Adrenal gland (tissue), 5 donors: Measurements from ENCODE around the gene CPLX4.

Experiments used
- CTCF ChIP-seq, 6 experiments: fragments of 450-650 bp in 4 of 6; fragments of 200-600 bp in 2 of 6; sonication (generic) in 1 of 6; IDR thresholded peaks; 1 replicate in 5 of 6; 2 replicates in 1 of 6; pipeline versions ENCODE4 v1.5.1 to v1.8.0; 2016 to 2021; ENCODE audit warnings: antibody characterized with exemption in 6 of 6, mild to moderate bottlenecking in 2 of 6, moderate library complexity in 1 of 6
- POLR2A ChIP-seq, 2 donors: fragments of 450-650 bp; IDR thresholded peaks; one replicate each; pipeline ENCODE4 v1.6.1; 2017; ENCODE audit warnings: antibody characterized with exemption in 2 of 2, mild to moderate bottlenecking in 2 of 2, moderate library complexity in 1 of 2
- donor health status: DM: no; HTN: no; CAD: no.

- TF ChIP-seq CTCF (IDR thresholded peaks at IDR 0.05) (no peak), POLR2A (IDR thresholded peaks at IDR 0.05) (no peak)
Observed at GRCh38 chr18:59268127-59268720, 50.2 kb downstream of the CPLX4 start.
